GM21381 (cell line): ENCODE results near the gene SMC6.

Source experiments
- ATAC-seq: cut with Tn5 transposase; IDR thresholded peaks from one replicate; pipeline ENCODE4 v1.9.1; 2021; ENCODE audit warnings: mild to moderate bottlenecking, moderate library complexity; ENCODE audit not compliant: unreplicated experiment

Gene SMC6

DNA sequence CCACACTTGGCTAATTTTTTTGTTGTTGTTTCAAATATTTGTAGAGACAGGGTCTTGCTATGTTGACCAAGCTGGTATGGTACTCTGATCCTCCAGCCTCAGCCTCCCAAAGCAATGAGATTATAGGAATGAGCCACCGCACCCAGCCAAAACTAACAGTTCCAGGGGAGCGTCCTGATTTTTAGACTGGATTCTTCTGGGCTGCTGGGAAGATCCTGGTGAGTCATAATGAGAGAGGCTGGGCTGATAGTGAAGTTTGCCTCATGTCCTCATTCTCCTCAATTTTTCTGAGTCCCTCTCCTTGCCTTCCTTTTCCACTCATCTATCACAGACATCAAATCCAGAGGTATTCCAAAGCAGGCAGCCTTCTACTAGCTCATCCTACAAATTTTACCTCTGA lies 131.8 kb downstream of the SMC6 start:
- no peak for ATAC-seq

DNA sequence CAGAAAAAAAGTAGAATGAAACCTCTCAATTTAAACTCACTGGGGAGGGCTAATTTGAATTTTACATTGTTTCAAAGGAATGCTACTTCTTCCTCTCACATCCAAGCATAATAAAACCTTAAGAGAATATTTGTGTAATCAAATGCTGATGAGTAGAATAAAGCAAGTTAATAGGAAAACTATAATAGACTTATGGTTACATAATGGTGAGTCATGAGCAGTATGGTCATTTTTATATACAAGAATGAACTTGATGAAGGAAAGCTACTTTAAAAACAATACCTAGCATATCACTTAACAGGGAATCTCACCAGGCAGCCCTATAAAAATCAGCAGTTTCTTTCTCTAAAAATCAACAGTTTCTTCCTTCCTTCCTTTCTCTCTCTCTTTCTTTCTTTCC lies 132.8 kb downstream of the SMC6 start:
- ATAC-seq = no peak

GRCh38 chr2:17620280-17620679 lies 133.3 kb downstream of the SMC6 start:
- no peak for ATAC-seq

DNA sequence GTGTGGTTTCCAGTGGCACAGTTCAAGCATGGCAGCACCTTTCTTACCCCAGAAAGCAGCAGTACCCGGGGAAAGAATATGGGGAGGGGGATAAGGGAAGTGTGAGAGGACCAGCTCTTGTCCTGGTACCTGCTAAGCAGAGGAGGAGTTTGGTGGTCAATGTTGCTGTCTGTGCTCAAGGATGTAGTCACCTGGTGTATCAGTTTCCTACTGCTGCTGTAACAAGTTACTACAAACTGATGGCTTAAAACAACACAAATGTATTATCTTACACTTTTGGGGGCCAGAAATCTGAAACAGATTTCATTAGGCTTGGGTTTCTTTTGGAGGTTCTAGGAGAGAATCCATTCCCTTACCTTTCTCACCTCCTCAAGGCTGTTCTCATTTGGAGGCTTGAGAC lies 135.7 kb downstream of the SMC6 start:
- no peak for ATAC-seq

GRCh38 chr2:17617516-17617915 lies 136.1 kb downstream of the SMC6 start:
- ATAC-seq = no peak

GRCh38 chr2:17616405-17616804 lies 137.2 kb downstream of the SMC6 start:
- no peak for ATAC-seq

- ATAC-seq = no peak
Measured at GRCh38 chr2:17615728-17616351, 137.8 kb downstream of the SMC6 start.

DNA sequence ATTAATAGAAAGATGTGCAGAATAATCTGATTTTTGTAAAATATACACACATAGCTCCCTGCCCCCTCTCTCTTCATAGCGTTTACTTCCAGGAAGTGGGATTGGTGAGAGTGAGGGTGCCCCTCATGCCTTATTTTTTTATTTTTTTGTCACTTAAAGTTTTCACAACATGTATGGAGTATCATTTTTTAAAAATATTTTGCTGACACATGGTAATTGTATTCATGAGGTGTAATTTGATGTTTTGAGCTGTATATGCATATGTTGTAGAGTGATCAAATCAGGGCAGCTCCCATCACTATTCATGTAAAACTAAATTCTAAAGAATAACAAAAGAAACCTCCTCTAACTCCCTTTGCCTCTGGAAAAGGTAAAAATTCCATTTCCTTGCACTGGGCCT lies 138.5 kb downstream of the SMC6 start:
- no peak for ATAC-seq

GRCh38 chr2:17614174-17614930 lies 139.3 kb downstream of the SMC6 start:
- ATAC-seq = no peak
